ENCODE results near the gene NCOA6.

GRCh38 chr20:34806255-34806654 is 19.2 kb downstream of the NCOA6 start:
- no peak for TF ChIP-seq GATA2 (IDR thresholded peaks at IDR 0.05; ENCODE audit: low read depth, low read length)
- TF ChIP-seq GATA3 (IDR thresholded peaks at IDR 0.05; ENCODE audit: low read depth, low read length), result no peak
